CD4-positive, alpha-beta T cell treated with Interleukin-4 for 1 hour (primary cell): ENCODE results near the gene ARHGEF18.

Source experiments
- DNase-seq, 2 donors: peaks; one replicate each; pipeline ENCODE4 v3.0.0-alpha.2; 2020 to 2022

ARHGEF18 gene

GRCh38 chr19:7386308-7386707 is 37.6 kb downstream of the ARHGEF18 start:
- DNase-seq: no peak

GRCh38 chr19:7386769-7387168 is 38.0 kb downstream of the ARHGEF18 start:
- DNase-seq: no peak

- DNase-seq: no peak
Measured at GRCh38 chr19:7391218-7391670, 42.5 kb downstream of the ARHGEF18 start.

GRCh38 chr19:7393459-7393858 is 44.7 kb downstream of the ARHGEF18 start:
- DNase-seq: no peak

- DNase-seq: no peak
Measured at GRCh38 chr19:7393939-7394730, 45.4 kb downstream of the ARHGEF18 start.

GRCh38 chr19:7394731-7395359 is 46.1 kb downstream of the ARHGEF18 start:
- DNase-seq: peak; percentile 88 to 92

- DNase-seq: no peak
Measured at GRCh38 chr19:7395360-7396066, 46.8 kb downstream of the ARHGEF18 start.

GRCh38 chr19:7397687-7398086 is 49.0 kb downstream of the ARHGEF18 start:
- DNase-seq: no peak
